ENCODE results near the gene DAPK1. TPM values are rescaled to one million over a fixed set of nuclear protein-coding genes. Genes with fewer than 3 reads are reported as not detected.
"Not testable (repeated sequence)": the region's sequence is repeated elsewhere in the genome, so short reads cannot be mapped to it uniquely, and the experiment has no call there.

DAPK1 gene
- total RNA-seq, 2 donors from 2014 or later = 39.1 to 40.6 TPM

- DNase-seq (ENCODE audit: low spot score) (no peak), ATAC-seq (ENCODE audit: insufficient number of reproducible peaks, low FRiP score, low read depth) (no peak)
- no peak overlapping the region for H3K4me3 ChIP-seq
- H3K27ac ChIP-seq = no peak overlapping the region
- no peaks in the 10 kb centered on the region for H3K27me3 ChIP-seq (replicated peaks; ENCODE audit: insufficient read depth)
- TF ChIP-seq CTCF (IDR thresholded peaks at IDR 0.05) = no peak
- no peaks in the 10 kb centered on the region for H3K9me3 ChIP-seq
- H3K4me1 ChIP-seq (ENCODE audit: control insufficient read depth in 1 of 2, low read depth in 2 of 2) = peaks cover 0 to 12% of the 10 kb centered on the region in 2 donors
- H3K36me3 ChIP-seq = no peaks in the 10 kb centered on the region
Measured at GRCh38 chr9:87547671-87548081, 50.0 kb downstream of the DAPK1 start.

- ATAC-seq (ENCODE audit: insufficient number of reproducible peaks, low FRiP score, low read depth) (no peak), DNase-seq (ENCODE audit: low spot score) (no peak)
- no peak overlapping the region for H3K27ac ChIP-seq
Measured at GRCh38 chr9:87548159-87548558, 50.5 kb downstream of the DAPK1 start.

GRCh38 chr9:87549088-87549487, 51.4 kb downstream of the DAPK1 start:
- not testable (repeated sequence) for DNase-seq (ENCODE audit: low spot score); H3K36me3 ChIP-seq; H3K4me3 ChIP-seq; H3K9me3 ChIP-seq; H3K27ac ChIP-seq; H3K27me3 ChIP-seq (replicated peaks; ENCODE audit: insufficient read depth); H3K4me1 ChIP-seq (ENCODE audit: control insufficient read depth in 1 of 2, low read depth in 2 of 2); ATAC-seq (ENCODE audit: insufficient number of reproducible peaks, low FRiP score, low read depth)

More at GRCh38 chr9:87548159-87548558, 50.5 kb downstream of the DAPK1 start:
- no peak overlapping the region for H3K4me3 ChIP-seq
- peaks cover 0 to 8% of the 10 kb centered on the region in 2 donors for H3K4me1 ChIP-seq (ENCODE audit: control insufficient read depth in 1 of 2, low read depth in 2 of 2)
- H3K27me3 ChIP-seq (replicated peaks; ENCODE audit: insufficient read depth) = no peaks in the 10 kb centered on the region
- TF ChIP-seq CTCF (IDR thresholded peaks at IDR 0.05) = no peak
- H3K36me3 ChIP-seq = no peaks in the 10 kb centered on the region
- no peaks in the 10 kb centered on the region for H3K9me3 ChIP-seq

- no peak for ATAC-seq (ENCODE audit: insufficient number of reproducible peaks, low FRiP score, low read depth)
- Histone ChIP-seq H3K4me1 (ENCODE audit: control insufficient read depth in 1 of 2, low read depth in 2 of 2) (peaks cover 0 to 8% of the 10 kb centered on the region in 2 donors), H3K27me3 (replicated peaks; ENCODE audit: insufficient read depth) (no peaks in the 10 kb centered on the region), H3K27ac (no peak overlapping the region), H3K4me3 (no peak overlapping the region), H3K36me3 (no peaks in the 10 kb centered on the region), H3K9me3 (no peaks in the 10 kb centered on the region)
- no peak for DNase-seq (ENCODE audit: low spot score)
- TF ChIP-seq CTCF (IDR thresholded peaks at IDR 0.05) = no peak
Measured at GRCh38 chr9:87549791-87550190, 52.1 kb downstream of the DAPK1 start.

- ATAC-seq (ENCODE audit: insufficient number of reproducible peaks, low FRiP score, low read depth) (no peak), DNase-seq (ENCODE audit: low spot score) (no peak)
- no peak for TF ChIP-seq CTCF (IDR thresholded peaks at IDR 0.05)
- Histone ChIP-seq H3K27ac (no peak overlapping the region), H3K36me3 (no peaks in the 10 kb centered on the region), H3K27me3 (replicated peaks; ENCODE audit: insufficient read depth) (no peaks in the 10 kb centered on the region), H3K4me3 (no peak overlapping the region), H3K4me1 (ENCODE audit: control insufficient read depth in 1 of 2, low read depth in 2 of 2) (peaks cover 0 to 8% of the 10 kb centered on the region in 2 donors), H3K9me3 (no peaks in the 10 kb centered on the region)
Measured at GRCh38 chr9:87550253-87550954, 52.7 kb downstream of the DAPK1 start.

- H3K4me1 ChIP-seq (ENCODE audit: control insufficient read depth in 1 of 2, low read depth in 2 of 2) = no peaks in the 10 kb centered on the region
- no peak for TF ChIP-seq CTCF (IDR thresholded peaks at IDR 0.05)
- H3K4me3 ChIP-seq = no peak overlapping the region
- no peaks in the 10 kb centered on the region for H3K36me3 ChIP-seq
- no peak for ATAC-seq (ENCODE audit: insufficient number of reproducible peaks, low FRiP score, low read depth)
- no peak for DNase-seq (ENCODE audit: low spot score)
- no peaks in the 10 kb centered on the region for H3K9me3 ChIP-seq
- no peaks in the 10 kb centered on the region for H3K27me3 ChIP-seq (replicated peaks; ENCODE audit: insufficient read depth)
- H3K27ac ChIP-seq = no peak overlapping the region
Measured at GRCh38 chr9:87551772-87552217, 54.1 kb downstream of the DAPK1 start.
